ENCODE data around the gene SORCS2. TPM values are rescaled to one million over a fixed set of nuclear protein-coding genes. Genes with fewer than 3 reads are reported as not detected.

The SORCS2 gene
- total RNA-seq, 2 experiments from 2014 or later, result 0.03 TPM; not detected in 1

- Histone ChIP-seq H3K27ac (ENCODE audit: low read depth, low read length, poor library complexity, severe bottlenecking) (no peak overlapping the region), H2AFZ (ENCODE audit: low read length) (no peak overlapping the region), H3K4me1 (ENCODE audit: insufficient read depth, low read length, poor library complexity, severe bottlenecking) (no peaks in the 10 kb centered on the region), H3K4me2 (ENCODE audit: low read length) (no peak overlapping the region), H3K79me2 (ENCODE audit: insufficient read depth, low read depth, low read length) (no peaks in the 10 kb centered on the region), H3K36me3 (ENCODE audit: insufficient read depth, low read length) (no peaks in the 10 kb centered on the region), H3K4me3 (ENCODE audit: low read depth, low read length, poor library complexity, severe bottlenecking) (no peak overlapping the region), H4K20me1 (ENCODE audit: insufficient read depth, low read length) (no peaks in the 10 kb centered on the region), H3K9me3 (ENCODE audit: low read length) (no peaks in the 10 kb centered on the region), H3K9me2 (ENCODE audit: insufficient read depth, low read length) (no peaks in the 10 kb centered on the region)
- CTCF ChIA-PET (ENCODE audit: unreplicated experiment), result no interaction called here
- intact Hi-C loops (cut with micrococcal nuclease; ENCODE audit: unreplicated experiment), result no loop called here
- no TSS peak for BruUV-seq (replicated peaks)
- no peak for TF ChIP-seq EZH2phosphoT487 (IDR thresholded peaks at IDR 0.05; ENCODE audit: borderline replicate concordance, low read depth, low read length)
- TF ChIP-seq CTCF (conservative IDR thresholded peaks at IDR 0.05; ENCODE audit: low read length), result no peak
- POLR2A ChIA-PET, result no interaction called here
- no peak for DNase-seq (ENCODE audit: low spot score)
Observed at GRCh38 chr4:7683126-7683703, 490.9 kb downstream of the SORCS2 start.

GRCh38 chr4:7684294-7684693 is 492.0 kb downstream of the SORCS2 start:
- ChIA-PET POLR2A (no interaction called here), CTCF (ENCODE audit: unreplicated experiment) (no interaction called here)
- H3K36me3 ChIP-seq (ENCODE audit: insufficient read depth, low read length), result no peaks in the 10 kb centered on the region
- TF ChIP-seq CTCF (conservative IDR thresholded peaks at IDR 0.05; ENCODE audit: low read length) (no peak), EZH2phosphoT487 (IDR thresholded peaks at IDR 0.05; ENCODE audit: borderline replicate concordance, low read depth, low read length) (no peak)
- no peak overlapping the region for H3K4me2 ChIP-seq (ENCODE audit: low read length)
- intact Hi-C loops (cut with micrococcal nuclease; ENCODE audit: unreplicated experiment), result no loop called here
- no peaks in the 10 kb centered on the region for H3K9me2 ChIP-seq (ENCODE audit: insufficient read depth, low read length)
- H3K4me3 ChIP-seq (ENCODE audit: low read depth, low read length, poor library complexity, severe bottlenecking), result no peak overlapping the region
- no peaks in the 10 kb centered on the region for H4K20me1 ChIP-seq (ENCODE audit: insufficient read depth, low read length)
- BruUV-seq (replicated peaks), result no TSS peak
- no peaks in the 10 kb centered on the region for H3K79me2 ChIP-seq (ENCODE audit: insufficient read depth, low read depth, low read length)
- no peak overlapping the region for H2AFZ ChIP-seq (ENCODE audit: low read length)
- no peaks in the 10 kb centered on the region for H3K9me3 ChIP-seq (ENCODE audit: low read length)
- DNase-seq (ENCODE audit: low spot score), result no peak
- no peak overlapping the region for H3K27ac ChIP-seq (ENCODE audit: low read depth, low read length, poor library complexity, severe bottlenecking)
- no peaks in the 10 kb centered on the region for H3K4me1 ChIP-seq (ENCODE audit: insufficient read depth, low read length, poor library complexity, severe bottlenecking)

- no peaks in the 10 kb centered on the region for H3K9me2 ChIP-seq (ENCODE audit: insufficient read depth, low read length)
- H2AFZ ChIP-seq (ENCODE audit: low read length), result no peak overlapping the region
- H3K4me1 ChIP-seq (ENCODE audit: insufficient read depth, low read length, poor library complexity, severe bottlenecking), result no peaks in the 10 kb centered on the region
- intact Hi-C loops (cut with micrococcal nuclease; ENCODE audit: unreplicated experiment), result no loop called here
- H3K79me2 ChIP-seq (ENCODE audit: insufficient read depth, low read depth, low read length), result no peaks in the 10 kb centered on the region
- no TSS peak for BruUV-seq (replicated peaks)
- H3K27ac ChIP-seq (ENCODE audit: low read depth, low read length, poor library complexity, severe bottlenecking), result no peak overlapping the region
- no peak overlapping the region for H3K4me2 ChIP-seq (ENCODE audit: low read length)
- H3K36me3 ChIP-seq (ENCODE audit: insufficient read depth, low read length), result no peaks in the 10 kb centered on the region
- DNase-seq (ENCODE audit: low spot score), result no peak
- no peaks in the 10 kb centered on the region for H3K9me3 ChIP-seq (ENCODE audit: low read length)
- POLR2A ChIA-PET, result no interaction called here
- CTCF ChIA-PET (ENCODE audit: unreplicated experiment), result no interaction called here
- no peak overlapping the region for H3K4me3 ChIP-seq (ENCODE audit: low read depth, low read length, poor library complexity, severe bottlenecking)
- H4K20me1 ChIP-seq (ENCODE audit: insufficient read depth, low read length), result no peaks in the 10 kb centered on the region
- TF ChIP-seq EZH2phosphoT487 (IDR thresholded peaks at IDR 0.05; ENCODE audit: borderline replicate concordance, low read depth, low read length) (no peak), CTCF (conservative IDR thresholded peaks at IDR 0.05; ENCODE audit: low read length) (no peak)
Observed at GRCh38 chr4:7686070-7686870, 493.9 kb downstream of the SORCS2 start.

Measured in OCI-LY7 (cell line).